HEK293 (cell line): ENCODE results near the gene ELOVL2.

Source experiments
- CTCF ChIA-PET: fragments of 350-600 bp; formaldehyde crosslinking; extraction: SDS; loops from one replicate; lab custom pipeline; 2021; ENCODE audit warnings: antibody characterized with exemption; lab: Yijun Ruan, JAX
- POLR2A ChIA-PET: fragments of 300-600 bp; formaldehyde crosslinking; extraction: SDS; loops from one replicate; lab custom pipeline; 2020; ENCODE audit warnings: antibody characterized with exemption, inconsistent platforms; lab: Yijun Ruan, JAX
- H3K27ac ChIP-seq: fragments of 200-500 bp; sonication (Bioruptor generic); 2 replicates; pipeline ENCODE4 v1.5.1; 2014; ENCODE audit warnings: low read depth, low read length, control low read depth, inconsistent platforms; ENCODE audit errors: extremely low read depth
- H3K36me3 ChIP-seq, 2 experiments: fragments of 200-500 bp in 1 of 2; sonication (Bioruptor generic) in 1 of 2; 1 replicate in 1 of 2; 2 replicates in 1 of 2; pipeline ENCODE4 v1.5.1; 2014 to 2017; ENCODE audit warnings: inconsistent platforms in 2 of 2, low read length in 2 of 2; ENCODE audit not compliant: control insufficient read depth in 2 of 2, insufficient read depth in 1 of 2
- H3K4me1 ChIP-seq: fragments of 200-500 bp; sonication (Bioruptor generic); 2 replicates; pipeline ENCODE4 v1.5.1; 2014; ENCODE audit warnings: mild to moderate bottlenecking, low read length, inconsistent platforms; ENCODE audit not compliant: control insufficient read depth, insufficient read depth
- H3K4me3 ChIP-seq: 2 replicates; pipeline ENCODE4 v1.5.1; 2011; ENCODE audit warnings: low read depth, mild to moderate bottlenecking, control low read depth, low read length, moderate library complexity
- H3K9me3 ChIP-seq: fragments of 200-500 bp; sonication (Bioruptor generic); 2 replicates; pipeline ENCODE4 v1.5.1; 2014; ENCODE audit warnings: low read depth, low read length, inconsistent platforms; ENCODE audit not compliant: control insufficient read depth, insufficient read depth
- PRDM10 ChIP-seq: fragments of 450-650 bp; formaldehyde crosslinking; IDR thresholded peaks from 2 replicates; pipeline ENCODE4 v1.5.1; 2016; ENCODE audit warnings: missing biosample characterization, missing genetic modification characterization
- REPIN1 ChIP-seq: fragments of 450-650 bp; formaldehyde crosslinking; IDR thresholded peaks from 2 replicates; pipeline ENCODE4 v1.5.1; 2017; ENCODE audit warnings: missing biosample characterization, missing genetic modification characterization, low read depth
- REST ChIP-seq: fragments of 450-650 bp; formaldehyde crosslinking; IDR thresholded peaks from 2 replicates; pipeline ENCODE4 v1.5.1; 2016; ENCODE audit warnings: missing biosample characterization, missing genetic modification characterization
- SP2 ChIP-seq: fragments of 450-650 bp; formaldehyde crosslinking; IDR thresholded peaks from 2 replicates; pipeline ENCODE4 v1.5.1; 2016; ENCODE audit warnings: missing biosample characterization, missing genetic modification characterization
- ZNF146 ChIP-seq: fragments of 450-650 bp; formaldehyde crosslinking; IDR thresholded peaks from 2 replicates; pipeline ENCODE4 v1.5.1; 2016; ENCODE audit warnings: missing biosample characterization, missing genetic modification characterization
- ZNF184 ChIP-seq: fragments of 450-650 bp; IDR thresholded peaks from 2 replicates; pipeline ENCODE4 v1.5.1; 2018; ENCODE audit warnings: missing biosample characterization, mild to moderate bottlenecking, missing genetic modification characterization
- ZNF423 ChIP-seq: fragments of 450-650 bp; formaldehyde crosslinking; IDR thresholded peaks from 2 replicates; pipeline ENCODE4 v1.5.1; 2016; ENCODE audit warnings: missing biosample characterization, missing genetic modification characterization
- ZNF449 ChIP-seq: fragments of 450-650 bp; formaldehyde crosslinking; IDR thresholded peaks from 2 replicates; pipeline ENCODE4 v1.5.1; 2017; ENCODE audit warnings: missing biosample characterization, mild to moderate bottlenecking, missing genetic modification characterization, moderate library complexity
- ZNF48 ChIP-seq: fragments of 450-650 bp; formaldehyde crosslinking; IDR thresholded peaks from 2 replicates; pipeline ENCODE4 v1.5.1; 2016; ENCODE audit warnings: missing biosample characterization, missing genetic modification characterization
- ZNF560 ChIP-seq: fragments of 450-650 bp; formaldehyde crosslinking; IDR thresholded peaks from 2 replicates; pipeline ENCODE4 v1.5.1; 2017; ENCODE audit warnings: missing biosample characterization, missing genetic modification characterization, borderline replicate concordance
- ZNF639 ChIP-seq: fragments of 450-650 bp; formaldehyde crosslinking; IDR thresholded peaks from 2 replicates; pipeline ENCODE4 v1.5.1; 2016; ENCODE audit warnings: missing biosample characterization, missing genetic modification characterization
- ZNF677 ChIP-seq: fragments of 450-650 bp; IDR thresholded peaks from 2 replicates; pipeline ENCODE4 v1.5.0; 2018; ENCODE audit warnings: missing biosample characterization, mild to moderate bottlenecking, missing genetic modification characterization, moderate library complexity
- ZNF777 ChIP-seq: fragments of 450-650 bp; formaldehyde crosslinking; IDR thresholded peaks from 2 replicates; pipeline ENCODE4 v1.5.1; 2017; ENCODE audit warnings: missing biosample characterization, missing genetic modification characterization, borderline replicate concordance
- ZSCAN5A ChIP-seq: fragments of 450-650 bp; formaldehyde crosslinking; IDR thresholded peaks from 2 replicates; pipeline ENCODE4 v1.5.1; 2016; ENCODE audit warnings: missing biosample characterization, missing genetic modification characterization

The ELOVL2 gene

GRCh38 chr6:10968776-10969175 lies 75.3 kb downstream of the ELOVL2 start:
- ChIA-PET CTCF (interaction anchor here (0.8 to 4.6 kb wide), 2 partner anchors 14 to 103 kb away, joined by 4 to 19 read pairs; no protein-coding TSS in a partner anchor), POLR2A (interaction anchor here (0.9 kb wide), 1 partner anchor 1471 kb away, joined by 3 read pairs; no protein-coding TSS in a partner anchor)
- TF ChIP-seq ZNF677: no peak
- TF ChIP-seq ZNF639 (tag by site-specific recombination): no peak
- no peak for TF ChIP-seq ZNF423 (tag by site-specific recombination)
- no peak for TF ChIP-seq ZNF449 (tag by site-specific recombination)
- TF ChIP-seq ZNF146 (tag by site-specific recombination): no peak
- TF ChIP-seq ZNF184 (tag by site-specific recombination): no peak
- TF ChIP-seq ZNF48: no peak
- TF ChIP-seq ZNF560 (tag by site-specific recombination): no peak
- no peak for TF ChIP-seq SP2 (tag by site-specific recombination)
- no peak for TF ChIP-seq ZNF777 (tag by site-specific recombination)
- TF ChIP-seq REST (tag by site-specific recombination): no peak
- TF ChIP-seq ZSCAN5A (tag by site-specific recombination): no peak
- TF ChIP-seq PRDM10: no peak
- no peak for TF ChIP-seq REPIN1

More at GRCh38 chr6:10968776-10969175, 75.3 kb downstream of the ELOVL2 start:
- H3K4me1 ChIP-seq: no peaks in the 10 kb centered on the region
- no peak overlapping the region for H3K4me3 ChIP-seq
- no peak overlapping the region for H3K27ac ChIP-seq
- no peaks in the 10 kb centered on the region for H3K9me3 ChIP-seq
- H3K36me3 ChIP-seq: peaks cover 0 to 8% of the 10 kb centered on the region in 2 experiments; a peak in 1 of 3 replicates
